NCI-H748 (cell line): ENCODE data around the gene STIM2.

Experiments used
- DNase-seq: peaks from one replicate; lab custom pipeline; 2025; ENCODE audit not compliant: unreplicated experiment; lab: John Stamatoyannopoulos, UW

The STIM2 gene

DNA sequence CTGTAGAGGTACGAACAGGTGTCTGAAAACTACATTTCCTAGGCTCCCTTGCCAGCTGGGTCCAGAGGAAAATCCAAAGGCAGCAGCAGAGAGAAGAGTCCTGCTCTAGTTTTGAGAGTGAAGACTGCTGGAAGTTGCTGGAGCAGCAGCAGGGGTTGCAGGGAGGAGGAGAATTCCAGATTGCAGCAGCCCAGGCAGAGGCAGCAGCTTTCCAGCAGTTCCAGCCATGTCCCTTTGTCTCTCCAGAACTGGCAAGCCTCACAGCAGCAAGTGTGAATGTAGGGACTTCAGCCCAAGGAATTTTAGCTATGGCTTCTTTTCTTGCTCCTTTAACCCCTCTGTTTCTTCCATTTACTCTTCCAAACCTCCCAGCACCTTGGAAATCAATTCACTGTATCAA is 24.1 kb upstream of the STIM2 start:
- no peak for DNase-seq

DNA sequence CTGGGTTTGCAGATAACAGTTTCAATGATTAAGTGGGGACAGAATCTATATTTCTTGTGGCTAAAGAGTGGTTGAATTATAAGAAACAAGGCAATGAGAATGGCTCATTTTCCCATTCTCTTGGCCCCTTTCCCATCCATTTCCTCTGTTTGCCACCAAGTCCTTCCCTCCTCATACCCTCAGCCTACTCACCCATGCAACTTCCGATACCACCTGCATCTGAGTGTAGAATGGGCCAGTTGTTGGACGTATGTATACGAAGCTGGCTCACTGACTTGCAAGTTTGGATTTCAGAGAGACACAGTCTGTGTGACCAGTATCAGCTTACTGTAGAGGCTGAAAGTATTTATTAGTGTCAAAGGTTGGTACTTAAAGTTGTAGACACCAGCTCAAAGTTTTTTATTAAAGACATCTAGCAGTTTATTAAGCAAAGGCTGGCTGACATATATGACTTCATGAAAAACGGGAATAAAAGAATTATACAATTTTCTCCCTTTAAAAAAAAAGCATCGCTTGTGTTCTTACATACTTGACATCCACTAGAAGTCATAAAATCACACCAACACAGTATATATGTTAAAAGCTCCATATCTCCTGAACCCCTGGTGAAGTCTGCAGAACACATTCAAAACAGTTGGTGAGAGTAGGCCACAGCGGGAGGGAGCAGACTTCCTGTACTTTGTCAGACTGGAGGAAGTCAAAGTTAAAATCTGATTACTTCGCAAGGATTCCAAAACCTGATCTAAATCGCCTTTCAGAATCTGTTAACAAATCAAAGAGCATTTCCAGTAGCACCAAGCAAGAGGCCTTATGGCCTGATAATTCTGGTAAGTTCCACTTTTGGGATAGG is 22.4 kb upstream of the STIM2 start:
- no peak for DNase-seq

DNA sequence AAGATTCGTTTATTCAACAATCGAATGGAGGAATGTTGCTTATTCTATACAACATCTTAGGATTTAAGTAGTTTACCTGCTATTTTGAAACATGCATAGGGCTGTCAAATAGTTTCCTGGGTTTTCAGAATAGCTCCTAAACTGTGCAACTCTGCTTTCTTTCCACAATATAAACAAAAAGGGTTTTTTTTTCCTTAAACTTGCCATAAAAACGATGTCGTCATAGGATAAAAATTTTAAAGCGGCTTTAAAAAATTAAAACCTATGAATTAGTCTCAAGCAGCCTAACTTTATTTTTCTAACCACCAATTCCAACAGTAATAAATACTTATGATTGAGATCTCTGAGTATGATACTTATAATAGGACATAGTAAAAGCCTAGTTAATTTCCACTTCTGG is 21.6 kb upstream of the STIM2 start:
- no peak for DNase-seq

DNA sequence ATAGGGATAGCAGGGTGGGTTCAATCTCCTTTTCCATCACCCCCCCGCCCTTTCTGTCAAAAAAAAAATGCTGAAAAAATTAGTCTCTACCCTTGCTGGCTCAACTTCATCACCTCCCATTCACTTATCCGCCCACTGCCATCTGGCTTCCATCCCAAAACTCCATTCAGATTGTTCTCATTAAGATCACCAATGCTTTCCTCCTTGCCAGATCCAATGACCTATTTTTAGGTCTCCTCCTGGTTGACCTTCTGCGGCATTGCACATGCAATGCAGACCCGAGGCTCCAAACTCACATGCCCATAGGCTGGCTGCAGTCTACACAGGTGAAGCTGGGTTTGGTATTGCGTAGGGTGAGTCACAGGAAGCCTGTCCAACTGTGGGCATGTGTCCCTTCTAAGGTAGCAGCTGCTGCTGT is 21.1 kb upstream of the STIM2 start:
- no peak for DNase-seq

DNA sequence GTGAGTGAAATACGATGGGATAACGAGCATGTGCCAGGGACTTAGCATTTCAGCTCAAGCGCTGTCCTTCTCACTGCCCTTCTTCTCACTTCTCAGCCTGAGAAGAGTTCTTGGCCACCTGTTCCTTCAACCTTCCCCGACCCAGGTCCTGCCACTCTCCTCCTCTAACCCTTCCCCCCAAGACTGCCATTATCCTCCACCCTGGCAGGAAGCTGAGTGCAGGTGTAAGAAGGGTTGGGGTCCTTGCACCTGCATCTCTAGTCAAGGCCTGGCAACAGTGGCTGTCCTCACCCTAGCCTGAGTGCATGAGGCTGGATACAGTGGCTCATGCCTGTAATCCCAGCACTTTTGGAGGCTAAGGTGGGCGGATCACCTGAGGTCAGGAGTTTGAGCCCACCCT is 19.9 kb upstream of the STIM2 start:
- no peak for DNase-seq

DNA sequence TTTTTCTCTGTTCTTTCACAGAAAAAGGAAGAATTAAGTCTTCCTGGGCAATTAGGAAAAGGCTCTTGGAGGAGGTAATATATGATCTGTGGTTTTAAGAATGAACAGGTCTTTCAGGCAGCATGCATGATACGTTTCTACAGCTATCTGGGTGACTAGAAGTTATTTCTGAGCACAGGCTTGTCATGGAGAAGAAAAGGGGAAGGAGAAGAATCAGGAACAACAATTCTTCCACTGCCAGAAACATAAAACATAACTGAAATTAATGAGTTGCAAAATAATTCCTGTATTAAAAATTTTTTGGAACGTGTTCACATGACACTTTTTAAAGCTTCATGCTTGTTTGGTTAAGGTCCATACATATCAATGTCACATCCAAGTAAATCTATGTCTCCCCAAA is 17.7 kb upstream of the STIM2 start:
- DNase-seq, result no peak

DNA sequence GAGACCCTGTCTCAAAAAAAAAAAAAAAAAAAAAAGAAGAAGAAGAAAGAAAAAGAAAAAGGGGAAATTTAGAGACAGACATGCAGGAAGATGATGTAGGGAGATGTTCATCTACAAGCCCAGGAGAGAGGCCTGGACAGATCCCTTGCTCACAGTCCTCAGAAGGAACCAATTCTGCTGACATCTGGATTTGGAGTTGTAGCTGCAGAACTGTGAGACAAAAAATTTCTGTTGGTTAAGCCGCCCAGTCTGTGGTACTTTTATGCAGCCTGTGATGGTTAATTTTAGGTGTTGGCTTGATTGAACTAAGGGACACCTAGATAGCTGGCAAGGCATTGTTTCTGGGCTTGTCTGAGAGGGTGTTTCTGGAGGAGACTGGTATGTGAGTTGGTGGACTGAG is 10.1 kb upstream of the STIM2 start:
- no peak for DNase-seq

DNA sequence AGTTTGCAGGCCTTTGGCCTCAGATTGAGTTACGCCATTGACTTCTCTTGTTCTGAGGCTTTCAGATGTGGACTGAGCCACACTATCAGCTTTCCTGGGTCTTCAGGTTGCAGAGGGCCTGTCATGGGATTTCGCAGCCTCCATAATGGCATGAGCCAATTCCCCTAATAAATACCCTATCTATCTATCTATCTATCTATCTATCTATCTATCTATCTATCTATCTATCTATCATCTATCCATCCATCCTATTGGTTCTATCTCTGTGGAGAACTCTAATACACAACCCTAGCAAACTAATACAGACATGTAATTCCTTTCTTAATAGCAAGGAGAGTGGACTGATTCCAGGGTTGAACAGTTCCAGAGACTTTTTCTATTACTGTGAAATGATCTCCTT is 9.5 kb upstream of the STIM2 start:
- DNase-seq, result no peak

DNA sequence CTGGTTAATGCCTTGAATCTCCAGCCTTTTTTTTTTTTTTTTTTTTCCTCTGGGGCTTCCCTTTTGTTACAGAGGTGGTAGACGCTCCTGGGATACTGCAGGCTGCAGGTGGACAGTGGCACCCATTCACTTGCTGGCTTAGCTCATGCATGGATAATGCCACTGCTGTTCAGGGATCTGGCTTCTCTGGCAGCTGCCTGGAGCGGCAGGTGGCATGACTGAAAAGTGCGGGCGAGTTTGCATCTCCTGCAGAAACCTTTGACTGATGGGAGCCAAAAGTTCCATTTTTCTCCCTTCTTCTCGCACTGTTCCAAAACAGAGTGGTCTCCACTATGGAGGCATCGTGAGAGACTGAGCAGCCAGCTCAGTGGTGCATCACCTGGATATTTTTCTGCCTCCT is 5.9 kb upstream of the STIM2 start:
- DNase-seq, result no peak

DNA sequence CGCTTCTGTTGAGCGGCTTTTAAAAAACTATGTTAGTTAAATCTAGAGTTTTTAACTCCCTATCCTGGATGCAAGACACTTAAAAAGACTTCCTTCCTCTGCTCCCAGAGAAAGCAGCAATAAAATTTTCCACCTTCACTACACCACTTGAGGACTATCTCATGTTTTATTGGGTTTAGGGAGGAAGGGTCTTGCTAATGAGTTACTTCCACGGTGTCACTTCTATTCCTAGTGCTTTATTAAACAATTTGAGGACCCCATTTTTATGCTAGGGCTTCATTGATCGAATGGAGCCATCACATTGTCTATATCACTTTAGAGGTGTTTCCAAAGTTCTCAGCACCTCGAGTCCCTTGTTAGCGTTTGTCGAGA is 3.7 kb upstream of the STIM2 start:
- no peak for DNase-seq

DNA sequence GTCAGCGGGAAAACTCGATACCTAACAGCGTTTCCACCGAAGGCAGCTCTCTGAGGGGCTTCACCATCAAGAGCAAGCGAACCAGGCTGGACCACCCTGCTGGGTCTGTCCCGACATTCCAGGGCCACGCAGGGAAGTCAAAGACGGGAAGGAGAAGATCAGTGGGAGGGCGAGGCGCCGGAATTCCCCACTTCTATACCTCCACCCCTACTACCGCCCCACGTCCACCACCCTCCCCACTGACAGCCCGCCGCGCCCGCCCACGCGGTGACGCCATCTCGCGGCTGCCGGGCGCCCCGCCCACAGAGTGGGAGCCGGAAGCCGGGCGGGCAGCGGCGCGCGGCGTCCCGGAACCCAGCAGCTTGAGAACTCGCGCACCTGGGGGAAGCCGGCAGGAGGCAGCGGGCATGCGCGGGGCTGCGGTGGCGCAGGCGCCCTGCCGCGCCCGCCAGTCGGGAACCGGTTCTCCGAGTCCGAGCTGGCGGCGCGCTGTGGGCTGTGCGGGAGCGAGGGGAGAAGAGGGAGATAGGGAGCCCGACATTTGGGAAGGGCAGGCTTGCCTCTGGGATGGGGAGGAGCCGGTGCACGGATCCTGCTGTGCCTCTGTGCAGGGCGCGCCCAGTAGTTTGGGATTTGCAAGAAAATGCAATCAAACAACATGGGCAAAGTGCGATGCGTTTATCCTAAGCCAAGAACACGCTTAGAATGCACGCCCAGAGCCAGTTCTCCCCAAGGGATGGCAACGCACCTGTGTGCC is 3.2 kb upstream of the STIM2 start:
- DNase-seq, result peak; percentile 89

DNA sequence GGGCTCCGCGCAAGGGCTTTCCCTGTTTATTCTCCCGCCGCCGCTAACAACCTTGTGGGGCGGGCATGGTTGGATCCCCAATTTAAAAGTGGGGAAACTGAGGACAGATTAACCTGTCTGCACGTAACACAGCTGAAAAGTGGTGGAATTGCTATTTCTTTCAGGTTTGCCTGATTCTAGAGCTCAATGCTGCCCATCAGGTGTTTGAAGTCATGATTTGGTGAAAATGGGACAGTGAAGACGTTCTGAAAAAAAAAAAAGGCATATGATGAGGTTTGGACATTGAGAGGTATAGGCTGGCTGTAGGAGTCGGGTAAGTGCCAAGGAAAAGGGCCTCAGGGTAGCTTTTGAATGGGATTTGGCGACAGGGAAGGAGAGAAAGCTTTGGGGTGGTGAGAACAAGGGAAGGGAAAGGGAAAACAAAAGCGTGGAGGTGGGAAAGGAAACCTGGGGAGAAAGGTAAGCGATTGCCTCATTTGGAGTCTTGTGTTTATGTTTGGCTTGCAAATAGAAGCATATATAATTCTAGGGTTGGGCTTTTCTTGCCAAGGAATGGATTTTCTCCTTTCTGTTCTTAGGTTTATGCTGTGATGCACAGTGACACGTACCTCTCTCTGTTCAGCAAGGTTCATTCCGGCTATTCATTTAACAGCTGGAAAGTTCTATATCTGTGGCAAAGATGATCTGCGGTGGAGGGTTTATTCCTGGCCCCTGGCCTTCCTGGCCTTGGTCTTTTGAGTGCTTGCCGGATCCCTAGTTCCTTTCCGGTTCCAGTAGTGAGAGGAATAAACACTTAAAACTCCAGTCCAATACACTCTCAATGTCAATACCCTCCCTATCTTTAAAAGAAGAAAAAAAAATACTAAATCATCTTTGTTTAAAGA is 2.4 kb upstream of the STIM2 start:
- peak; percentile 34 for DNase-seq

DNA sequence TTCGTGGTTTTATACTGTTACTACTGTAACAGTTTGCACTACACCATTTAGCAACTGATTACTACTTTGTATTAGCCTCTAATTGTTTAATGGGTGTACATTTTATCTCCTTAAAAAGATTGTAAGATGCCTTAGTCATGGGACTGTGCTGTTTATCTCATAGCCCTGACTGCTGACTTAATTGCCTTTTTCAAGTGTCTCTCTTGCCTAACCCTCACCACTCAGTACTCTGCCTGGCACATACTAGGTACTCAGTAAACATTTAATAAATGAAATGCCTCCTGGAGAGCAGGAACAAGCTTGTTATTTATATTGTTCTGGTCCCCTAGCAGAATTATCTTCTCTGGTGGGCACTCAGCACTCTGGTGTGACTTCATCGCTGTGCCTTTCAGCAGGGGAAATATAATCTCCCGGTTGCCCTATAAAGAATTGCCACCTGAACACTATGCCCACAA is 1.7 kb upstream of the STIM2 start:
- peak; percentile 44 for DNase-seq

DNA sequence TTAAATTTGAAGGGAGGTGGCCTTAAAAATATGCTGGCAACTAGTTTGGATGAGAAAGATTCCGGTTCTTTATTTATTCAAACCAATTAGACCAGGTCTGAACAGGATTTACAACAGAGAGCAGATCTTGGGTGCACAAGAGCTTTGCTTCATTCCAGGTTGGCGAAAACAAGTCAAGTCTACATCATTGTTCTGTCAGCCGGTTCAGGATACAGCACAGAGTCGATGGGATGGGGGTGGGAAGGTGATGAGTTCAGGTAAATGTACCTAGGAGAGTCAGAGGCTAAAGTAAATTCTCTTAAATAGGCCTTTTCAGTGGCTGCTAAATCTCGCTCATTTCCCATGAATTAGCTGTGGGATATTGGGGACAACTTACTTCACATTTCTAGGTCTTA is 882 bp upstream of the STIM2 start:
- DNase-seq, result peak; percentile 49

DNA sequence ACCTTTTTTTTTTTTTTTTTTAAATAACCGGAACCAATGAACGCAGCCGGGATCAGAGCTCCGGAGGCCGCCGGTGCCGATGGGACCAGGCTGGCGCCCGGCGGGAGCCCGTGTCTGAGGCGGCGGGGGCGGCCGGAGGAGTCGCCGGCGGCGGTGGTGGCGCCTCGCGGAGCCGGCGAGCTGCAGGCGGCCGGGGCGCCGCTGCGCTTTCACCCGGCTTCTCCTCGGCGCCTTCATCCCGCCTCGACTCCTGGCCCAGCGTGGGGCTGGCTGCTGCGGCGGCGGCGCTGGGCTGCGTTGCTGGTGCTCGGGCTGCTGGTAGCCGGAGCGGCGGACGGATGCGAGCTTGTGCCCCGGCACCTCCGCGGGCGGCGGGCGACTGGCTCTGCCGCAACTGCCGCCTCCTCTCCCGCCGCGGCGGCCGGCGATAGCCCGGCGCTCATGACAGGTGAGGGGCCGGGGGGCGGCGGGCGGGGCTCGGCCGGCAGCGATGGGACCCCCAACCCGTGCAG is 337 bp downstream of the STIM2 start:
- DNase-seq, result peak; percentile 68

DNA sequence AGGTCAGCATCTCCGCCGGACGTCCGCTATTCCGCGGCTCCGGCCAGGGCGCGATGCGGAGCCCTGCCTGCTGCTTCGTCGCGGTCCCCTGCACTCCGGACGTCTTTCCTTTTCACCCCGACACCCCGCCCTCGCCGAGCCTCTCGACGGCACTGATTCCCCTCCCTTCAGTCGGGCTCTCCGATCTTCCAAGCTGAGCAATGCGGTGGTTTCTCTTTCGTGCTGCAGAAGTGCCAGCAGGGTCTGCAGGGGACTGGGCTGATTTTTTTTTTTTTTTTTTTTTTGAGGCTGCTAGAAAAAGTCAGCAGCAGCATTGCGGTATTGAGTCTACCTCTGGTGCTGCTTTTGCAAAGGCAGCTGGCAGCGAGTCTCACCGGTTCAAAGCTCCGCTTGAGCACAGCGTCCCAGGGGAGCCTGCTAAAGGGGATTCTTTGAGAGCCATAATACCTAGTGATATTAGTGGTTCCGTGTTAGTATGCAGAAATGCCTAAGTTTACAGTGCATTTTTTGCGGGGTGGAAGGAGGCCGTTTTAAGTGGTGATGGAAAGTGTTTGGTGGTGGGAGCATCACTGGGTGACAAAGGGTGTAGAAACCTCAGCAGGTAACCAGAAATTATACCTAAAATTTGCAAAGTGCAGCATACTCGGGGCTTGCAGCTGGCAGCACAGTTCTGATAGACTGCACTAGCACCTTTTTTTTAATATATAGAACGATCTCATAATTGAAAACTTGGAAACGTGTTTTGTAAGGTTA is 969 bp downstream of the STIM2 start:
- DNase-seq, result peak; percentile 67

DNA sequence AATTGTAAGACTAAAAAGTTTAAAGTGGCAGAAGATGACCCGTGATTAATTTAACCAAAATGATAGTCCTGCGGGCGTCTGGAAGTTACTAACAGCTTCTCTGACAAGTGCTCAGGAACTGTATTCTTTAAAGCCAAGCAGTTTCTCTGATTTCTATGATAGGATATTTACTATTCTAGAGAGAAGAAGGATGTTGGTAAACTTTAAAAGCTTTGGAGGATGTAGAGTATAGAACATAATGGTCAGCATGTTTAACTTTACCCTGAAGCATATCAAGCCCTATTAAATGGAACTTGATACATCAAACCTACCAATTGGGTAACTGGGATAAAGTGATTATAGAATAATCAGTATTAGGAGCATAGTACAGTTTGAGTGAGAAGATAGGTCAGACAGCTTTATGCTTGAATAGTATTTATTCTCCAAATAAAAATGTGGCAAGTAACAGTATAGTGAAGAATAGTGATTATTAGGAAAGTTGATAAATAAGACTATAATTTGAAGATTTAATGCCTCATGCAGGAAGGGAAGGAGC is 1.8 kb downstream of the STIM2 start:
- DNase-seq, result peak; percentile 7

DNA sequence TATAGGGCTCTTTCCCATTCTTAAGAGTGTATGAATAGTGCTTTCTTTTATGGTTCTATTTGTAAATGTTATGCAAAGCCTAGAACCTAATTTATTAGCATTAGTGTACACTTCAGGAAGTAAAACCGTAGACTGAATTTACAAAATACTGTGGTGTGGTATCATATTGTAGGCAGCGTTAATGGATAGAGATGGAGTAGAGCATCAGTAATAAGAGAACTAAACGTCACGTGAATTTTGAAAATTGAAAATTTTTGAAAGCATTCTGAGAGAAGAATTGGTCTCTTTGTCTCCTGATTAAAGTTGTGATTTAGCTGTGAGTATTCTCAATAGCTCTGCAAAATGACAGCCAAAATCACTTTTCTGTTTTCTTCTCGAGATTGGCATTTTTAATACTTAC is 2.9 kb downstream of the STIM2 start:
- peak; percentile 2 for DNase-seq

DNA sequence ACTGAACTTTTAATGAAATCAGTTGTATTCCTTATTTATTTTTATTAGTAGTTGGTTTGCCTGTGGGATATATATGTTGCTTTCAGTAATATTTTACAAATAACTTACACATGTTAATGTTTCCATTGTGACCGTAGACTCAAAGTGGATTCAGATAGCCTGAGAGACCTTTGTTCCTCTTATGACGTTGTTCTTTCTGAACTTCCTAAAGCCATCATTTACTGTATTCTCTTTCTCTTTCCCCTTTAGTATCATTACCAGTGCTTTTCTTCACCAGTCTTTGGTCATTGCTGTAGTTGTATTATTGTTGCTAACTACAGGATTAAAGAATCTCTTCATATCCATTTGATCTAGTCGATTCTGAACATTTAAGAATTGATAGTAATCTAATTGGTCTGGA is 4.3 kb downstream of the STIM2 start:
- DNase-seq, result no peak

DNA sequence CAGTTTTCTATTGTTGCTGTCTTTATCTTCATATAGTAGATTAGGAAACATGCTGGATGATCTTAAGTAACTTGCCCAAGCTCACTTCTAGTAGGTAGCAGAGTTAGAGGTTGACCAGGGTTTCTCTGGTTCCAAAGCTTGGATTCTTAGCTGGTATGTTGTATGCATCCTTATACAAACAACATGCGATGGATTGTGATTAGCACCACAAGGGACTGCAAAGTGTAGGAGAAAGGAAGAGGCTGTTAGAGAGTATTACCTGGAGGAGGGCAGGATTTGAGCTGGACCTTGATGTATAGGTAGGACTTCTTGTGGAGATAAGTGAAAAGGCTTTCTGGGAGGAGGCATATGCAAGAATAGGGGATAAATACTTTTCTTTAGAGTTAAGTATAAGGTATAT is 5.6 kb downstream of the STIM2 start:
- DNase-seq, result no peak
